WTC11 (cell line): Measurements from ENCODE around the gene CHRNB2. TPM values are rescaled to one million over a fixed set of nuclear protein-coding genes. Genes with fewer than 3 reads are reported as not detected.
A peak's percentile ranks its signal among the peaks of the same experiment; 100 is the strongest.

Source experiments
- ATAC-seq: fragments of 200-7000 bp; cut with Tn5 transposase; 2 replicates; pipeline ENCODE4 v1.10.0; 2021; ENCODE audit warnings: mild to moderate bottlenecking, moderate library complexity
- CTCF ChIA-PET: fragments of 300-600 bp; sonication (Branson Sonifier 250); formaldehyde crosslinking; loops from one replicate; lab custom pipeline; 2021; ENCODE audit warnings: antibody characterized with exemption; lab: Charles Lee
- POLR2A ChIA-PET: fragments of 350-600 bp; sonication (Branson Sonifier 250); formaldehyde crosslinking; loops from one replicate; lab custom pipeline; 2021; ENCODE audit warnings: antibody characterized with exemption; lab: Charles Lee
- DNase-seq: peaks from one replicate; pipeline ENCODE4 v3.0.0; 2021; ENCODE audit warnings: low spot score
- H3K27ac Mint-ChIP-seq: 2 replicates; pipeline ENCODE4 v1.8.0; 2021; ENCODE audit warnings: mixed read lengths
- H3K27me3 Mint-ChIP-seq: 2 replicates; pipeline ENCODE4 v1.8.0; 2021; ENCODE audit warnings: low read depth, mild to moderate bottlenecking, moderate library complexity, mixed read lengths
- H3K36me3 Mint-ChIP-seq: 2 replicates; pipeline ENCODE4 v1.8.0; 2021; ENCODE audit warnings: mixed read lengths
- H3K4me1 Mint-ChIP-seq: 2 replicates; pipeline ENCODE4 v1.8.0; 2022; ENCODE audit warnings: mixed read lengths
- H3K4me3 Mint-ChIP-seq: 2 replicates; pipeline ENCODE4 v1.8.0; 2021; ENCODE audit warnings: mild to moderate bottlenecking, moderate library complexity, mixed read lengths
- H3K9me3 Mint-ChIP-seq: 2 replicates; pipeline ENCODE4 v1.8.0; 2021; ENCODE audit warnings: mixed read lengths
- CREB1 ChIP-seq: sonication (generic); formaldehyde crosslinking; IDR thresholded peaks from 2 replicates; pipeline ENCODE4 v1.8.0; 2023; ENCODE audit warnings: mild to moderate bottlenecking, missing genetic modification reagents
- ETV6 ChIP-seq: sonication (generic); formaldehyde crosslinking; IDR thresholded peaks from 2 replicates; pipeline ENCODE4 v1.8.1; 2022; ENCODE audit warnings: mild to moderate bottlenecking, missing genetic modification reagents
- FOXJ3 ChIP-seq: sonication (generic); formaldehyde crosslinking; IDR thresholded peaks from 2 replicates; pipeline ENCODE4 v1.9.0; 2021; ENCODE audit warnings: missing genetic modification reagents, mild to moderate bottlenecking, borderline replicate concordance
- MAX ChIP-seq: sonication (generic); formaldehyde crosslinking; IDR thresholded peaks from 2 replicates; pipeline ENCODE4 v1.8.0; 2022; ENCODE audit warnings: mild to moderate bottlenecking, missing genetic modification reagents
- NR2C2 ChIP-seq: sonication (generic); formaldehyde crosslinking; IDR thresholded peaks from 2 replicates; pipeline ENCODE4 v1.8.0; 2022; ENCODE audit warnings: mild to moderate bottlenecking, missing genetic modification reagents
- ZNF396 ChIP-seq: fragments of 250-450 bp; sonication (Bioruptor Pico); IDR thresholded peaks from 2 replicates; pipeline ENCODE4 v1.8.0; 2021; ENCODE audit warnings: mild to moderate bottlenecking, moderate library complexity, borderline replicate concordance
- ZNF425 ChIP-seq: fragments of 250-450 bp; sonication (Bioruptor Pico); conservative IDR thresholded peaks from 2 replicates; pipeline ENCODE4 v1.9.0; 2021; ENCODE audit warnings: mild to moderate bottlenecking
- total RNA-seq: library from RNA; stranded (reverse); gene quantifications from 3 replicates; pipeline ENCODE4 v1.2.3, GENCODE V29; 2021
- TF ChIP-seq, protein P1 (sequence below): sonication (generic); formaldehyde crosslinking; IDR thresholded peaks from 2 replicates; pipeline ENCODE4 v1.8.1; 2023; ENCODE audit warnings: mild to moderate bottlenecking, missing genetic modification reagents, borderline replicate concordance
- TF ChIP-seq, protein P2 (sequence below): fragments of 250-450 bp; sonication (Bioruptor Pico); IDR thresholded peaks from 2 replicates; pipeline ENCODE4 v2.1.2; 2022; ENCODE audit warnings: mild to moderate bottlenecking, moderate library complexity
- TF ChIP-seq, protein P3 (sequence below): sonication (generic); formaldehyde crosslinking; IDR thresholded peaks from 2 replicates; pipeline ENCODE4 v1.8.1; 2023; ENCODE audit warnings: mild to moderate bottlenecking, missing genetic modification reagents, moderate library complexity

CHRNB2 gene
- total RNA-seq, 1 experiment from 2014 or later = 1.7 TPM

DNA sequence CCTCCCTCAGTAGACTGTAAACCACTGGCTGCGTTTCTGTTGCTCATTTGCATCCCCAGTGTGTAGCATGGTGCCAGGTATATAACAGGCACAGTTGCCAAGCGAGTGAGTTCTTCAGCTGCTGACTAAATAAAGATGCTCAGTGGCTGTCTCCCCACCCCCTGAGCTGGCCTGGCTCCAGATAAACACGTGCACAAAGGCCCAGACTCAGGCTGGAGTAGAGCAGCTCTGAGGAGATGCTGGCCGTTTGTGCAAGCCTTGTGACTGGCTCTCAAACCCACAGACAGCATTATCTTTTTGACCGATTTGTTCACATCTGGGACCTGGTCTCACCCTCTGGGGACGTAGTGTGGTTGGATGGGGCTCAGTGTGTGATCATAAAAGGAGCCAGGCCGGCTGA lies 7.1 kb downstream of the CHRNB2 start:
- no peak overlapping the region for H3K27ac Mint-ChIP-seq

GRCh38 chr1:154575147-154575927 lies 7.8 kb downstream of the CHRNB2 start:
- POLR2A ChIA-PET = no interaction called here
- H3K4me3 Mint-ChIP-seq = no peak overlapping the region
- no peak for ATAC-seq

More for the DNA sequence above, 7.1 kb downstream of the CHRNB2 start:
- DNase-seq = no peak
- Mint-ChIP-seq H3K36me3 (peaks cover 17% of the 10 kb centered on the region), H3K4me3 (no peak overlapping the region), H3K9me3 (no peaks in the 10 kb centered on the region), H3K4me1 (peaks cover 15% of the 10 kb centered on the region), H3K27me3 (peaks cover 1% of the 10 kb centered on the region; the same call in 1 of the 2 replicates)
- ChIA-PET CTCF (interaction anchor here (0.6 to 3.6 kb wide), 3 partner anchors 15 to 180 kb away, joined by 4 to 9 read pairs (median 9); no protein-coding TSS in a partner anchor), POLR2A (no interaction called here)
- TF ChIP-seq, protein P1, sequence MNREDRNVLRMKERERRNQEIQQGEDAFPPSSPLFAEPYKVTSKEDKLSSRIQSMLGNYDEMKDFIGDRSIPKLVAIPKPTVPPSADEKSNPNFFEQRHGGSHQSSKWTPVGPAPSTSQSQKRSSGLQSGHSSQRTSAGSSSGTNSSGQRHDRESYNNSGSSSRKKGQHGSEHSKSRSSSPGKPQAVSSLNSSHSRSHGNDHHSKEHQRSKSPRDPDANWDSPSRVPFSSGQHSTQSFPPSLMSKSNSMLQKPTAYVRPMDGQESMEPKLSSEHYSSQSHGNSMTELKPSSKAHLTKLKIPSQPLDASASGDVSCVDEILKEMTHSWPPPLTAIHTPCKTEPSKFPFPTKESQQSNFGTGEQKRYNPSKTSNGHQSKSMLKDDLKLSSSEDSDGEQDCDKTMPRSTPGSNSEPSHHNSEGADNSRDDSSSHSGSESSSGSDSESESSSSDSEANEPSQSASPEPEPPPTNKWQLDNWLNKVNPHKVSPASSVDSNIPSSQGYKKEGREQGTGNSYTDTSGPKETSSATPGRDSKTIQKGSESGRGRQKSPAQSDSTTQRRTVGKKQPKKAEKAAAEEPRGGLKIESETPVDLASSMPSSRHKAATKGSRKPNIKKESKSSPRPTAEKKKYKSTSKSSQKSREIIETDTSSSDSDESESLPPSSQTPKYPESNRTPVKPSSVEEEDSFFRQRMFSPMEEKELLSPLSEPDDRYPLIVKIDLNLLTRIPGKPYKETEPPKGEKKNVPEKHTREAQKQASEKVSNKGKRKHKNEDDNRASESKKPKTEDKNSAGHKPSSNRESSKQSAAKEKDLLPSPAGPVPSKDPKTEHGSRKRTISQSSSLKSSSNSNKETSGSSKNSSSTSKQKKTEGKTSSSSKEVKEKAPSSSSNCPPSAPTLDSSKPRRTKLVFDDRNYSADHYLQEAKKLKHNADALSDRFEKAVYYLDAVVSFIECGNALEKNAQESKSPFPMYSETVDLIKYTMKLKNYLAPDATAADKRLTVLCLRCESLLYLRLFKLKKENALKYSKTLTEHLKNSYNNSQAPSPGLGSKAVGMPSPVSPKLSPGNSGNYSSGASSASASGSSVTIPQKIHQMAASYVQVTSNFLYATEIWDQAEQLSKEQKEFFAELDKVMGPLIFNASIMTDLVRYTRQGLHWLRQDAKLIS (CRISPR knock-in tag) = no peak
- no peak for TF ChIP-seq ETV6 (CRISPR knock-in tag)
- TF ChIP-seq MAX (CRISPR knock-in tag) = no peak
- TF ChIP-seq ZNF425 = no peak
- ATAC-seq = no peak

GRCh38 chr1:154575951-154576566 lies 8.5 kb downstream of the CHRNB2 start:
- DNase-seq (no peak), ATAC-seq (no peak)
- Mint-ChIP-seq H3K27ac (peak overlapping the region; percentile 18; the same call in 1 of the 2 replicates), H3K36me3 (peaks cover 21% of the 10 kb centered on the region), H3K27me3 (no peaks in the 10 kb centered on the region), H3K4me3 (no peak overlapping the region), H3K4me1 (peaks cover 15% of the 10 kb centered on the region), H3K9me3 (no peaks in the 10 kb centered on the region)
- POLR2A ChIA-PET = interaction anchor here (1.0 to 1.8 kb wide), 2 partner anchors 9 to 29 kb away, joined by 4 to 5 read pairs; partner anchors contain the start of gene CHRNB2
- CTCF ChIA-PET = interaction anchor here (0.5 to 3.6 kb wide), 3 partner anchors 16 to 61 kb away, joined by 3 to 9 read pairs (median 4); no protein-coding TSS in a partner anchor
- TF ChIP-seq NR2C2 (CRISPR knock-in tag) (no peak), FOXJ3 (CRISPR knock-in tag) (no peak)

More at GRCh38 chr1:154575147-154575927, 7.8 kb downstream of the CHRNB2 start:
- peaks cover 19% of the 10 kb centered on the region for H3K36me3 Mint-ChIP-seq
- H3K27ac Mint-ChIP-seq = 0 out of 2 replicates have a peak overlapping the region, but pooled peaks have one; percentile 11
- no peak for DNase-seq
- no peaks in the 10 kb centered on the region for H3K9me3 Mint-ChIP-seq
- H3K4me1 Mint-ChIP-seq = peaks cover 15% of the 10 kb centered on the region
- H3K27me3 Mint-ChIP-seq = no peaks in the 10 kb centered on the region
- TF ChIP-seq CREB1 (CRISPR knock-in tag) = no peak
- TF ChIP-seq, protein P2, sequence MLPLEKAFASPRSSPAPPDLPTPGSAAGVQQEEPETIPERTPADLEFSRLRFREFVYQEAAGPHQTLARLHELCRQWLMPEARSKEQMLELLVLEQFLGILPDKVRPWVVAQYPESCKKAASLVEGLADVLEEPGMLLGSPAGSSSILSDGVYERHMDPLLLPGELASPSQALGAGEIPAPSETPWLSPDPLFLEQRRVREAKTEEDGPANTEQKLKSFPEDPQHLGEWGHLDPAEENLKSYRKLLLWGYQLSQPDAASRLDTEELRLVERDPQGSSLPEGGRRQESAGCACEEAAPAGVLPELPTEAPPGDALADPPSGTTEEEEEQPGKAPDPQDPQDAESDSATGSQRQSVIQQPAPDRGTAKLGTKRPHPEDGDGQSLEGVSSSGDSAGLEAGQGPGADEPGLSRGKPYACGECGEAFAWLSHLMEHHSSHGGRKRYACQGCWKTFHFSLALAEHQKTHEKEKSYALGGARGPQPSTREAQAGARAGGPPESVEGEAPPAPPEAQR (CRISPR knock-in tag) = no peak
- no peak for TF ChIP-seq ZNF396 (CRISPR knock-in tag)
- TF ChIP-seq, protein P3, sequence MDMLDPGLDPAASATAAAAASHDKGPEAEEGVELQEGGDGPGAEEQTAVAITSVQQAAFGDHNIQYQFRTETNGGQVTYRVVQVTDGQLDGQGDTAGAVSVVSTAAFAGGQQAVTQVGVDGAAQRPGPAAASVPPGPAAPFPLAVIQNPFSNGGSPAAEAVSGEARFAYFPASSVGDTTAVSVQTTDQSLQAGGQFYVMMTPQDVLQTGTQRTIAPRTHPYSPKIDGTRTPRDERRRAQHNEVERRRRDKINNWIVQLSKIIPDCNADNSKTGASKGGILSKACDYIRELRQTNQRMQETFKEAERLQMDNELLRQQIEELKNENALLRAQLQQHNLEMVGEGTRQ = peak; percentile 60; the same call in 1 of the 2 replicates
- CTCF ChIA-PET = interaction anchor here (0.5 to 3.6 kb wide), 5 partner anchors 15 to 180 kb away, joined by 3 to 9 read pairs (median 4); no protein-coding TSS in a partner anchor
